ENCODE results near the gene NUP107. TPM values are rescaled to one million over a fixed set of nuclear protein-coding genes. Genes with fewer than 3 reads are reported as not detected.

Gene NUP107
- total RNA-seq, 1 donor from 2014 or later, result 66.3 TPM

DNA sequence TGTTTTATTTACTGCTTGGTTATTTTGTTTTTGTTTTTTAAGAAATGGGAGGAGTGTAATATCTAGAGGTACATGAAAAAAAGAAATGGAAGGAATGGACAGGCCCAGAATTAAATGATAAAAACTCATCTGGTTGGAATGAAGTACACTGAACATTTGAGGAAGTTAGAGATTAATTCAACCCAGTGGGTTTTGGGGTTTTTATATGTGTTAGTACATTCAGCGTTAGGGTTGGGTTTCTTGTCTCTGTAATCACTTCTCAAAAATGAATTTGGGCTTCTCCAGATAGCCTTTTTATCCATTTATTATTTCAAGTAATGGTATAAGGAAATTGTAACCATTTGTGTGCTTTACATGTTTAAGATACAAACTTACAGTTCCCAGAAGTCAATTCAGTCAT is 19.5 kb upstream of the NUP107 start:
- Mint-ChIP-seq H3K27me3 (ENCODE audit: unreplicated experiment) (peaks cover 7% of the 10 kb centered on the region), H3K36me3 (ENCODE audit: low read depth, unreplicated experiment) (no peaks in the 10 kb centered on the region), H3K27ac (ENCODE audit: unreplicated experiment) (peak overlapping the region; percentile 70), H3K9me3 (ENCODE audit: unreplicated experiment) (no peaks in the 10 kb centered on the region), H3K4me1 (ENCODE audit: unreplicated experiment) (peaks cover 31% of the 10 kb centered on the region), H3K4me3 (ENCODE audit: unreplicated experiment) (no peak overlapping the region)
- no peak for DNase-seq (ENCODE audit: low spot score)
- TF ChIP-seq, protein P1, sequence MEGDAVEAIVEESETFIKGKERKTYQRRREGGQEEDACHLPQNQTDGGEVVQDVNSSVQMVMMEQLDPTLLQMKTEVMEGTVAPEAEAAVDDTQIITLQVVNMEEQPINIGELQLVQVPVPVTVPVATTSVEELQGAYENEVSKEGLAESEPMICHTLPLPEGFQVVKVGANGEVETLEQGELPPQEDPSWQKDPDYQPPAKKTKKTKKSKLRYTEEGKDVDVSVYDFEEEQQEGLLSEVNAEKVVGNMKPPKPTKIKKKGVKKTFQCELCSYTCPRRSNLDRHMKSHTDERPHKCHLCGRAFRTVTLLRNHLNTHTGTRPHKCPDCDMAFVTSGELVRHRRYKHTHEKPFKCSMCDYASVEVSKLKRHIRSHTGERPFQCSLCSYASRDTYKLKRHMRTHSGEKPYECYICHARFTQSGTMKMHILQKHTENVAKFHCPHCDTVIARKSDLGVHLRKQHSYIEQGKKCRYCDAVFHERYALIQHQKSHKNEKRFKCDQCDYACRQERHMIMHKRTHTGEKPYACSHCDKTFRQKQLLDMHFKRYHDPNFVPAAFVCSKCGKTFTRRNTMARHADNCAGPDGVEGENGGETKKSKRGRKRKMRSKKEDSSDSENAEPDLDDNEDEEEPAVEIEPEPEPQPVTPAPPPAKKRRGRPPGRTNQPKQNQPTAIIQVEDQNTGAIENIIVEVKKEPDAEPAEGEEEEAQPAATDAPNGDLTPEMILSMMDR (IDR thresholded peaks at IDR 0.05; ENCODE audit: unreplicated experiment), result no peak

DNA sequence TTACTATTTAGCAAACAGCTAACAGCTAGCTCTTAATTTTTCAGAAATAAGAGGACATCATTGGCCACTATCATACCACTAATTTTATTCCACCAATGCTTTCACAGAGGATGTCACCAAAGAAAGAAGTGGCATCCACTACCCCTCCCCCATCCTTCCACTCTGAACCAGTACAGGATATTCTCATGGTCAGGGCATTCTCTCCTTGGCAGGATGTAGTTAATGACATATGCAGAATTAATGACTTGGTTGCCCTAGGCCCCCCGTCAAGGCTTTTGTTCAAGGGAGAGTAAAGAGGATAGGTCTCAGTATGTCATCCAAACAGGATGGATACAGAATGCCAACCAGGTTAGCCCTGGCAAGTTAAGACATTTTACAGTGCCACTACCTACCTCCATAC is 18.9 kb upstream of the NUP107 start:
- Mint-ChIP-seq H3K9me3 (ENCODE audit: unreplicated experiment) (no peaks in the 10 kb centered on the region), H3K4me1 (ENCODE audit: unreplicated experiment) (peaks cover 31% of the 10 kb centered on the region), H3K27me3 (ENCODE audit: unreplicated experiment) (peaks cover 9% of the 10 kb centered on the region), H3K4me3 (ENCODE audit: unreplicated experiment) (no peak overlapping the region), H3K36me3 (ENCODE audit: low read depth, unreplicated experiment) (no peaks in the 10 kb centered on the region), H3K27ac (ENCODE audit: unreplicated experiment) (peak overlapping the region; percentile 70)
- peak; percentile 35 for DNase-seq (ENCODE audit: low spot score)
- TF ChIP-seq, protein P1 (IDR thresholded peaks at IDR 0.05; ENCODE audit: unreplicated experiment), result no peak

GRCh38 chr12:68671179-68671578 is 15.6 kb upstream of the NUP107 start:
- Mint-ChIP-seq H3K4me1 (ENCODE audit: unreplicated experiment) (peaks cover 39% of the 10 kb centered on the region), H3K4me3 (ENCODE audit: unreplicated experiment) (no peak overlapping the region), H3K9me3 (ENCODE audit: unreplicated experiment) (no peaks in the 10 kb centered on the region), H3K36me3 (ENCODE audit: low read depth, unreplicated experiment) (no peaks in the 10 kb centered on the region), H3K27ac (ENCODE audit: unreplicated experiment) (no peak overlapping the region), H3K27me3 (ENCODE audit: unreplicated experiment) (peaks cover 4% of the 10 kb centered on the region)
- TF ChIP-seq, protein P1 (IDR thresholded peaks at IDR 0.05; ENCODE audit: unreplicated experiment), result no peak
- DNase-seq (ENCODE audit: low spot score), result no peak

- peaks cover 14% of the 10 kb centered on the region for H3K4me1 Mint-ChIP-seq (ENCODE audit: unreplicated experiment)
- no peak overlapping the region for H3K27ac Mint-ChIP-seq (ENCODE audit: unreplicated experiment)
- no peaks in the 10 kb centered on the region for H3K9me3 Mint-ChIP-seq (ENCODE audit: unreplicated experiment)
- H3K27me3 Mint-ChIP-seq (ENCODE audit: unreplicated experiment), result peaks cover 4% of the 10 kb centered on the region
- no peak overlapping the region for H3K4me3 Mint-ChIP-seq (ENCODE audit: unreplicated experiment)
- no peaks in the 10 kb centered on the region for H3K36me3 Mint-ChIP-seq (ENCODE audit: low read depth, unreplicated experiment)
- TF ChIP-seq, protein P1 (IDR thresholded peaks at IDR 0.05; ENCODE audit: unreplicated experiment), result no peak
- no peak for DNase-seq (ENCODE audit: low spot score)
Observed at GRCh38 chr12:68673788-68674187, 13.0 kb upstream of the NUP107 start.

- Mint-ChIP-seq H3K27ac (ENCODE audit: unreplicated experiment) (no peak overlapping the region), H3K27me3 (ENCODE audit: unreplicated experiment) (peaks cover 4% of the 10 kb centered on the region), H3K4me3 (ENCODE audit: unreplicated experiment) (no peak overlapping the region), H3K9me3 (ENCODE audit: unreplicated experiment) (no peaks in the 10 kb centered on the region), H3K4me1 (ENCODE audit: unreplicated experiment) (peaks cover 14% of the 10 kb centered on the region), H3K36me3 (ENCODE audit: low read depth, unreplicated experiment) (no peaks in the 10 kb centered on the region)
- TF ChIP-seq, protein P1 (IDR thresholded peaks at IDR 0.05; ENCODE audit: unreplicated experiment), result no peak
- DNase-seq (ENCODE audit: low spot score), result no peak
Observed at GRCh38 chr12:68674376-68674775, 12.4 kb upstream of the NUP107 start.
